ENCODE data around the gene GGCT.

GRCh38 chr7:30528779-30529178, 24.1 kb upstream of the GGCT start:
- TF ChIP-seq CTCF (tag by site-specific recombination; IDR thresholded peaks at IDR 0.05) (no peak), ZNF274 (IDR thresholded peaks at IDR 0.05; ENCODE audit: low read length) (no peak), ZNF274 (tag by site-specific recombination; IDR thresholded peaks at IDR 0.05; ENCODE audit: borderline replicate concordance) (no peak), ZNF629 (tag by site-specific recombination; IDR thresholded peaks at IDR 0.05) (no peak), ZBTB8A (tag by site-specific recombination; IDR thresholded peaks at IDR 0.05) (no peak), ZNF23 (tag by site-specific recombination; IDR thresholded peaks at IDR 0.05; ENCODE audit: borderline replicate concordance) (no peak), ZNF561 (tag by site-specific recombination; IDR thresholded peaks at IDR 0.05; ENCODE audit: borderline replicate concordance) (no peak), ZNF639 (tag by site-specific recombination; IDR thresholded peaks at IDR 0.05) (no peak), TCF7L2 (IDR thresholded peaks at IDR 0.05; ENCODE audit: borderline replicate concordance, low read depth, low read length) (no peak), KLF1 (tag by site-specific recombination; IDR thresholded peaks at IDR 0.05) (no peak), ZNF280D (tag by site-specific recombination; IDR thresholded peaks at IDR 0.05) (no peak), GLI4 (tag by site-specific recombination; IDR thresholded peaks at IDR 0.05) (no peak), BCL11B (tag by site-specific recombination; IDR thresholded peaks at IDR 0.05; ENCODE audit: low read depth) (no peak), ZNF426 (tag by site-specific recombination; IDR thresholded peaks at IDR 0.05) (no peak)
